Islet precursor cell (in vitro differentiated cells): Measurements from ENCODE around the gene SIRPG.
"Not testable (repeated sequence)": the region's sequence is repeated elsewhere in the genome, so short reads cannot be mapped to it uniquely, and the experiment has no call there.

Experiments
- DNase-seq: peaks from one replicate; pipeline ENCODE4 v3.0.0-alpha.2; 2018

Gene SIRPG

GRCh38 chr20:1633535-1633934 lies 24.0 kb downstream of the SIRPG start:
- no peak for DNase-seq

GRCh38 chr20:1632178-1632577 lies 25.4 kb downstream of the SIRPG start:
- no peak for DNase-seq

- no peak for DNase-seq
Observed at GRCh38 chr20:1631309-1632151, 26.0 kb downstream of the SIRPG start.

GRCh38 chr20:1630186-1630585 lies 27.4 kb downstream of the SIRPG start:
- DNase-seq: no peak

GRCh38 chr20:1629321-1629720 lies 28.3 kb downstream of the SIRPG start:
- no peak for DNase-seq

GRCh38 chr20:1628621-1629020 lies 29.0 kb downstream of the SIRPG start:
- DNase-seq: no peak

- no peak for DNase-seq
Observed at GRCh38 chr20:1627200-1627550, 30.4 kb downstream of the SIRPG start.

- DNase-seq: no peak
Observed at GRCh38 chr20:1626528-1627199, 30.9 kb downstream of the SIRPG start.

GRCh38 chr20:1625083-1625690 lies 32.4 kb downstream of the SIRPG start:
- DNase-seq: no peak

- no peak for DNase-seq
Observed at GRCh38 chr20:1623501-1624205, 33.9 kb downstream of the SIRPG start.

- DNase-seq: no peak
Observed at GRCh38 chr20:1622450-1622849, 35.1 kb downstream of the SIRPG start.

GRCh38 chr20:1621316-1621715 lies 36.3 kb downstream of the SIRPG start:
- no peak for DNase-seq

- no peak for DNase-seq
Observed at GRCh38 chr20:1619861-1620444, 37.6 kb downstream of the SIRPG start, which contains the start of gene SIRPB1. Gene SIRPB1 (minus strand): TSS chr20:1620009. CDS start chr20:1619944, 65 bp downstream.

GRCh38 chr20:1618954-1619540 lies 38.5 kb downstream of the SIRPG start:
- DNase-seq: no peak

GRCh38 chr20:1618479-1618878 lies 39.1 kb downstream of the SIRPG start:
- no peak for DNase-seq

- no peak for DNase-seq
Observed at GRCh38 chr20:1616858-1617434, 40.6 kb downstream of the SIRPG start.

GRCh38 chr20:1610404-1610803 lies 47.2 kb downstream of the SIRPG start:
- not testable (repeated sequence) for DNase-seq

- not testable (repeated sequence) for DNase-seq
Observed at GRCh38 chr20:1608678-1609347, 48.8 kb downstream of the SIRPG start.

GRCh38 chr20:1600736-1601135 lies 56.8 kb downstream of the SIRPG start:
- no peak for DNase-seq

GRCh38 chr20:1595333-1595732 lies 62.2 kb downstream of the SIRPG start:
- no peak for DNase-seq
